ENCODE data around the gene CZIB. TPM values are rescaled to one million over a fixed set of nuclear protein-coding genes. Genes with fewer than 3 reads are reported as not detected.
A peak's percentile ranks its signal among the peaks of the same experiment; 100 is the strongest.

CZIB gene
- total and polyA plus RNA-seq, 2 of the 13 experiments (the other 11 are each of a cell fraction or from before 2014, with no cell fraction given), result 49.2 to 67.0 TPM

DNA sequence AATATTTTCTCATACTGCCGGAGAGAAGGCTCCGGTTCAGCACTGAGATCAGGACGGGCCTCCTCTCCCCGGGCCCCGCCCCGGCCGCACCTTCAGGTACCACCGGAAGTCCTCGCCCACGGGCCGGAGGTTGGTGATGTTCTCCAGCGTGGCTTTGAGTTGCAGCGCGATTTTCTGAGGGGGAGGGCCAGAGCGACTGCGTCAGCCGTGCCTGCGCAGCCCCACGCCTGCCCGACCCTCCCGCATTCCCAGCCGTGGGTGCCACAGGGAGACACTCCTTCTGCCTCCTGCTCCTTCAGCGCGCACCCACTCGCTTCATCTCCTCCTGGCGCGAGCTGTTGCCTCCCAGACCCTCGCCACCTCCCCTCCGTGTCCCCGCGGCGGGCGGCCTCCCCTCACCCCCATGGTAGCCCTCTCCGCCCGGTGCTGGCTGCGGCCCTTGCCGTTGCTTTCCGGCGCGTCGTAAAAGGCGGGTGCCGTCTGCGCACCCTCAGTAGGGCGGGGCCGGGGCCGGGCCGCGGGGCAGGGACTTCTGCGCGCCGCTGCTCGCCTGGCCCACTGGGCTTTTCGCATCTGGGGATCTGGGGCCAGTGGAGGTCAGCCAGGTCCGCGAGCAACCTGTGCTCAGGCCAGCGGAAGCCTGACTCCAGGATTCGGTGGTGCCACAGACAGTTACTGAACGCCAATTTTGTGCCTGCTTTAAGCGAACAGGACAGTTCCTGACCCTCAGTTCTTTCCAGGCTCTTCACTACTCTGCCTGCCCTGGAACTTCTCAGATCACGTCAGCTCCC is at the start of gene CZIB (continued):
- TF ChIP-seq SP1 (IDR thresholded peaks at IDR 0.05), result no peak
- TF ChIP-seq SP1 (CRISPR knock-in tag; IDR thresholded peaks at IDR 0.05), result peak; percentile 62; the same call in 1 of the 2 replicates
- TF ChIP-seq, protein P1, sequence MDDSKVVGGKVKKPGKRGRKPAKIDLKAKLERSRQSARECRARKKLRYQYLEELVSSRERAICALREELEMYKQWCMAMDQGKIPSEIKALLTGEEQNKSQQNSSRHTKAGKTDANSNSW (CRISPR knock-in tag; IDR thresholded peaks at IDR 0.05; ENCODE audit: borderline replicate concordance), result no peak; the same call in 1 of the 2 replicates
- TF ChIP-seq, protein P2, sequence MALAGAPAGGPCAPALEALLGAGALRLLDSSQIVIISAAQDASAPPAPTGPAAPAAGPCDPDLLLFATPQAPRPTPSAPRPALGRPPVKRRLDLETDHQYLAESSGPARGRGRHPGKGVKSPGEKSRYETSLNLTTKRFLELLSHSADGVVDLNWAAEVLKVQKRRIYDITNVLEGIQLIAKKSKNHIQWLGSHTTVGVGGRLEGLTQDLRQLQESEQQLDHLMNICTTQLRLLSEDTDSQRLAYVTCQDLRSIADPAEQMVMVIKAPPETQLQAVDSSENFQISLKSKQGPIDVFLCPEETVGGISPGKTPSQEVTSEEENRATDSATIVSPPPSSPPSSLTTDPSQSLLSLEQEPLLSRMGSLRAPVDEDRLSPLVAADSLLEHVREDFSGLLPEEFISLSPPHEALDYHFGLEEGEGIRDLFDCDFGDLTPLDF (CRISPR knock-in tag; IDR thresholded peaks at IDR 0.05), result peak; percentile 88
- no peak for TF ChIP-seq CEBPB (IDR thresholded peaks at IDR 0.05; ENCODE audit: borderline replicate concordance, low read depth, low read length)
- TF ChIP-seq ZNF383 (CRISPR knock-in tag; IDR thresholded peaks at IDR 0.05; ENCODE audit: borderline replicate concordance), result no peak
- TF ChIP-seq CEBPG (CRISPR knock-in tag; IDR thresholded peaks at IDR 0.05), result peak; percentile 27
- TF ChIP-seq PCBP1 (IDR thresholded peaks at IDR 0.05; ENCODE audit: borderline replicate concordance, low read depth, low read length), result peak; percentile 76; the same call in 1 of the 2 replicates
- TF ChIP-seq, protein P3, sequence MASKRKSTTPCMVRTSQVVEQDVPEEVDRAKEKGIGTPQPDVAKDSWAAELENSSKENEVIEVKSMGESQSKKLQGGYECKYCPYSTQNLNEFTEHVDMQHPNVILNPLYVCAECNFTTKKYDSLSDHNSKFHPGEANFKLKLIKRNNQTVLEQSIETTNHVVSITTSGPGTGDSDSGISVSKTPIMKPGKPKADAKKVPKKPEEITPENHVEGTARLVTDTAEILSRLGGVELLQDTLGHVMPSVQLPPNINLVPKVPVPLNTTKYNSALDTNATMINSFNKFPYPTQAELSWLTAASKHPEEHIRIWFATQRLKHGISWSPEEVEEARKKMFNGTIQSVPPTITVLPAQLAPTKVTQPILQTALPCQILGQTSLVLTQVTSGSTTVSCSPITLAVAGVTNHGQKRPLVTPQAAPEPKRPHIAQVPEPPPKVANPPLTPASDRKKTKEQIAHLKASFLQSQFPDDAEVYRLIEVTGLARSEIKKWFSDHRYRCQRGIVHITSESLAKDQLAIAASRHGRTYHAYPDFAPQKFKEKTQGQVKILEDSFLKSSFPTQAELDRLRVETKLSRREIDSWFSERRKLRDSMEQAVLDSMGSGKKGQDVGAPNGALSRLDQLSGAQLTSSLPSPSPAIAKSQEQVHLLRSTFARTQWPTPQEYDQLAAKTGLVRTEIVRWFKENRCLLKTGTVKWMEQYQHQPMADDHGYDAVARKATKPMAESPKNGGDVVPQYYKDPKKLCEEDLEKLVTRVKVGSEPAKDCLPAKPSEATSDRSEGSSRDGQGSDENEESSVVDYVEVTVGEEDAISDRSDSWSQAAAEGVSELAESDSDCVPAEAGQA (IDR thresholded peaks at IDR 0.05; ENCODE audit: low read depth), result no peak
- TF ChIP-seq, protein P3 (CRISPR knock-in tag; IDR thresholded peaks at IDR 0.05; ENCODE audit: borderline replicate concordance), result peak; percentile 84; the same call in 1 of the 2 replicates
- TF ChIP-seq, protein P4, sequence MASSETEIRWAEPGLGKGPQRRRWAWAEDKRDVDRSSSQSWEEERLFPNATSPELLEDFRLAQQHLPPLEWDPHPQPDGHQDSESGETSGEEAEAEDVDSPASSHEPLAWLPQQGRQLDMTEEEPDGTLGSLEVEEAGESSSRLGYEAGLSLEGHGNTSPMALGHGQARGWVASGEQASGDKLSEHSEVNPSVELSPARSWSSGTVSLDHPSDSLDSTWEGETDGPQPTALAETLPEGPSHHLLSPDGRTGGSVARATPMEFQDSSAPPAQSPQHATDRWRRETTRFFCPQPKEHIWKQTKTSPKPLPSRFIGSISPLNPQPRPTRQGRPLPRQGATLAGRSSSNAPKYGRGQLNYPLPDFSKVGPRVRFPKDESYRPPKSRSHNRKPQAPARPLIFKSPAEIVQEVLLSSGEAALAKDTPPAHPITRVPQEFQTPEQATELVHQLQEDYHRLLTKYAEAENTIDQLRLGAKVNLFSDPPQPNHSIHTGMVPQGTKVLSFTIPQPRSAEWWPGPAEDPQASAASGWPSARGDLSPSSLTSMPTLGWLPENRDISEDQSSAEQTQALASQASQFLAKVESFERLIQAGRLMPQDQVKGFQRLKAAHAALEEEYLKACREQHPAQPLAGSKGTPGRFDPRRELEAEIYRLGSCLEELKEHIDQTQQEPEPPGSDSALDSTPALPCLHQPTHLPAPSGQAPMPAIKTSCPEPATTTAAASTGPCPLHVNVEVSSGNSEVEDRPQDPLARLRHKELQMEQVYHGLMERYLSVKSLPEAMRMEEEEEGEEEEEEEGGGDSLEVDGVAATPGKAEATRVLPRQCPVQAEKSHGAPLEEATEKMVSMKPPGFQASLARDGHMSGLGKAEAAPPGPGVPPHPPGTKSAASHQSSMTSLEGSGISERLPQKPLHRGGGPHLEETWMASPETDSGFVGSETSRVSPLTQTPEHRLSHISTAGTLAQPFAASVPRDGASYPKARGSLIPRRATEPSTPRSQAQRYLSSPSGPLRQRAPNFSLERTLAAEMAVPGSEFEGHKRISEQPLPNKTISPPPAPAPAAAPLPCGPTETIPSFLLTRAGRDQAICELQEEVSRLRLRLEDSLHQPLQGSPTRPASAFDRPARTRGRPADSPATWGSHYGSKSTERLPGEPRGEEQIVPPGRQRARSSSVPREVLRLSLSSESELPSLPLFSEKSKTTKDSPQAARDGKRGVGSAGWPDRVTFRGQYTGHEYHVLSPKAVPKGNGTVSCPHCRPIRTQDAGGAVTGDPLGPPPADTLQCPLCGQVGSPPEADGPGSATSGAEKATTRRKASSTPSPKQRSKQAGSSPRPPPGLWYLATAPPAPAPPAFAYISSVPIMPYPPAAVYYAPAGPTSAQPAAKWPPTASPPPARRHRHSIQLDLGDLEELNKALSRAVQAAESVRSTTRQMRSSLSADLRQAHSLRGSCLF (CRISPR knock-in tag; IDR thresholded peaks at IDR 0.05; ENCODE audit: borderline replicate concordance), result no peak
- peak; percentile 86 for TF ChIP-seq ISL2 (CRISPR knock-in tag; IDR thresholded peaks at IDR 0.05)
- peak; percentile 72 for TF ChIP-seq GZF1 (CRISPR knock-in tag; IDR thresholded peaks at IDR 0.05)
- TF ChIP-seq PRPF4 (IDR thresholded peaks at IDR 0.05; ENCODE audit: low read depth, low read length, poor library complexity, severe bottlenecking), result no peak
- peak; percentile 57 for TF ChIP-seq CREB1 (IDR thresholded peaks at IDR 0.05)
- peak; percentile 81 for TF ChIP-seq CREB1 (CRISPR knock-in tag; IDR thresholded peaks at IDR 0.05)
- no peak for TF ChIP-seq THAP8 (CRISPR knock-in tag; IDR thresholded peaks at IDR 0.05; ENCODE audit: borderline replicate concordance)

Data from HepG2 (cell line).